ENCODE results near the gene TAS2R60. TPM values are rescaled to one million over a fixed set of nuclear protein-coding genes. Genes with fewer than 3 reads are reported as not detected.
"Not testable (repeated sequence)": the region's sequence is repeated elsewhere in the genome, so short reads cannot be mapped to it uniquely, and the experiment has no call there.

Gene TAS2R60
- total RNA-seq, 1 experiment from 2014 or later, result 0.24 TPM

- TF ChIP-seq, protein P1, sequence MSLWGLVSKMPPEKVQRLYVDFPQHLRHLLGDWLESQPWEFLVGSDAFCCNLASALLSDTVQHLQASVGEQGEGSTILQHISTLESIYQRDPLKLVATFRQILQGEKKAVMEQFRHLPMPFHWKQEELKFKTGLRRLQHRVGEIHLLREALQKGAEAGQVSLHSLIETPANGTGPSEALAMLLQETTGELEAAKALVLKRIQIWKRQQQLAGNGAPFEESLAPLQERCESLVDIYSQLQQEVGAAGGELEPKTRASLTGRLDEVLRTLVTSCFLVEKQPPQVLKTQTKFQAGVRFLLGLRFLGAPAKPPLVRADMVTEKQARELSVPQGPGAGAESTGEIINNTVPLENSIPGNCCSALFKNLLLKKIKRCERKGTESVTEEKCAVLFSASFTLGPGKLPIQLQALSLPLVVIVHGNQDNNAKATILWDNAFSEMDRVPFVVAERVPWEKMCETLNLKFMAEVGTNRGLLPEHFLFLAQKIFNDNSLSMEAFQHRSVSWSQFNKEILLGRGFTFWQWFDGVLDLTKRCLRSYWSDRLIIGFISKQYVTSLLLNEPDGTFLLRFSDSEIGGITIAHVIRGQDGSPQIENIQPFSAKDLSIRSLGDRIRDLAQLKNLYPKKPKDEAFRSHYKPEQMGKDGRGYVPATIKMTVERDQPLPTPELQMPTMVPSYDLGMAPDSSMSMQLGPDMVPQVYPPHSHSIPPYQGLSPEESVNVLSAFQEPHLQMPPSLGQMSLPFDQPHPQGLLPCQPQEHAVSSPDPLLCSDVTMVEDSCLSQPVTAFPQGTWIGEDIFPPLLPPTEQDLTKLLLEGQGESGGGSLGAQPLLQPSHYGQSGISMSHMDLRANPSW (CRISPR knock-in tag; conservative IDR thresholded peaks at IDR 0.05; ENCODE audit: low read depth), result no peak
- TF ChIP-seq, protein P2, sequence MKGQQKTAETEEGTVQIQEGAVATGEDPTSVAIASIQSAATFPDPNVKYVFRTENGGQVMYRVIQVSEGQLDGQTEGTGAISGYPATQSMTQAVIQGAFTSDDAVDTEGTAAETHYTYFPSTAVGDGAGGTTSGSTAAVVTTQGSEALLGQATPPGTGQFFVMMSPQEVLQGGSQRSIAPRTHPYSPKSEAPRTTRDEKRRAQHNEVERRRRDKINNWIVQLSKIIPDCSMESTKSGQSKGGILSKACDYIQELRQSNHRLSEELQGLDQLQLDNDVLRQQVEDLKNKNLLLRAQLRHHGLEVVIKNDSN (CRISPR knock-in tag; IDR thresholded peaks at IDR 0.05), result no peak
- TF ChIP-seq ZNF423 (CRISPR knock-in tag; IDR thresholded peaks at IDR 0.05), result no peak
- no peak for TF ChIP-seq ATF1 (CRISPR knock-in tag; IDR thresholded peaks at IDR 0.05)
These were observed 24.5 kb downstream of the TAS2R60 start (continued) for GRCh38 chr7:143467724-143468123.

DNA sequence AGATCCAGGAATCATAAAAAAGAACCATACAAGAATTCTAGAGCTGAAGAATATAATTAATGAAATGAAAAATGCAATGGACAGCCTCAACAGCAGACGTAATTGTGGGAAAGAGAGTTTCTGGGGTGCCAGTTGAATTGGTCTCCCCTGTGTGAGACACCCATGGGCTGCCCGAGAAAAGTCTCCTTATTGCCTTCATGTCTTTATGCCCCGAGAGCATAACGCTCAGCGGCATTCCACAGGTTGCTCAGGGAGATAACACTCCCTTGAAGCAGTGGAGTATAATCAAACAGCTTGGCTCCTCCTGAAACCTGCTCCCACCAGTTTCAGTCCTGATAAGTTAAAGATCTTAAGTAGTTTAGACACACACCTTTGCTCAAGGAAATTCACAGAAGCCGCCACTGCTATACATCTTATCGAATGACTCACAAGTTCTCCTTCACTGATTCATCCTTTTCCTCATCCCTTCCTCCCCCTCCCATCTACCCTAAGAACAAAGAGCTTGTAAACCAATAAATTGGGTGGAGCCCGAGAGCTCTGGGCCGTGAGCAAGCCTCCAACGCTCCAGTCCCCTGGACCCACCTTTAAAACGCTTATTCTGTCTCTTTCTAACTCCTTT is 28.9 kb downstream of the TAS2R60 start:
- POLR2A ChIA-PET, result interaction anchor here (0.6 kb wide), 1 partner anchor 8 kb away, joined by 3 read pairs; no protein-coding TSS in a partner anchor
- DNase-seq (ENCODE audit: low spot score); CTCF ChIA-PET; H3K36me3 Mint-ChIP-seq; H3K9me3 Mint-ChIP-seq; H3K27me3 Mint-ChIP-seq (ENCODE audit: low read depth); ATAC-seq; H3K27ac Mint-ChIP-seq; H3K4me3 Mint-ChIP-seq: not testable (repeated sequence)
- H3K4me1 Mint-ChIP-seq, result peaks cover 11% of the 10 kb centered on the region

- ATAC-seq, result peak; percentile 63
- DNase-seq (ENCODE audit: low spot score), result no peak
- Mint-ChIP-seq H3K27ac (no peak within 1 kb of the TSS), H3K4me1 (no peaks in the 10 kb centered on the region), H3K36me3 (no peaks in the 10 kb centered on the region), H3K27me3 (ENCODE audit: low read depth) (no peaks in the 10 kb centered on the region), H3K9me3 (no peaks in the 10 kb centered on the region), H3K4me3 (no peak within 1 kb of the TSS)
- CTCF ChIA-PET, result no interaction called here
- POLR2A ChIA-PET, result no interaction called here
- TF ChIP-seq ATF1 (CRISPR knock-in tag; IDR thresholded peaks at IDR 0.05), result no peak
These were observed 34.4 kb downstream of the TAS2R60 start, which contains the start of gene TAS2R41 for GRCh38 chr7:143477501-143478150. Gene TAS2R41, plus strand, starts transcription at chr7:143477873. Its CDS starts 0 bp downstream, at chr7:143477873.

DNA sequence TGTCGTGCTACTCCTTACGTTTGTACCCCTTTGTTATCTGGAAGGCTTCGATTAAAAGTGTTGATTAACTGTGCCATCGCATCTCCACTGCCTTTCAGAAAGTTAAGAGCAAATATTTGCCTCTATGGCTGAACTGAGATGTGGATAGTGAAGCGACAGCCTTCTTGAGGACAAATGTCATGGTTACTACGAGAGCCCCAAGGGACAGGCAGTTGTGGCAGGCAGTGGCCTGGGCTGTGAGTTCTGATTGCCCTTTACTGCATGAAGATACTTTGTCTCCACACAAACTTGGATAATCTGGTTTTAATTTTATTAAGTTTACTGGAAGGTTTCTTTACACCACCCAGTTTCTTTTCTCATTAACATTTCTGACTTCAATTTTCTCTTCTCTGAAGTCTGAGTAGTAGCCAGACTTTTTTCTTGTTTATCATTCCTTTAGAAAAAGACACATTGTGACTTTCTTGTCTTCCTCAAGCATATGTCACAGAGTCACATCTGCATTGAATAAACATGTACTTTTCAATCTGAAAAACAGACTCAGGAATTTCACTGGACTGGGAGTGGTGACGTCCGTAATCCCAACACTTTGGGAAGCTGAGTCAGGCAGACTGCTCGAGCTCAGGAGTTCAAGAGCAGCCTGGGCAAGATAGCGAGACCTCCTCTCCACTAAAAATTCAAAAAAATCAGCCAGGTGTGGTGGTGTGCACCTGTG is 36.0 kb downstream of the TAS2R60 start:
- POLR2A ChIA-PET, result no interaction called here
- DNase-seq (ENCODE audit: low spot score) (no peak), ATAC-seq (no peak)
- no peaks in the 10 kb centered on the region for H3K36me3 Mint-ChIP-seq
- no peaks in the 10 kb centered on the region for H3K27me3 Mint-ChIP-seq (ENCODE audit: low read depth)
- no peaks in the 10 kb centered on the region for H3K4me1 Mint-ChIP-seq
- no peaks in the 10 kb centered on the region for H3K9me3 Mint-ChIP-seq
- no peak overlapping the region for H3K4me3 Mint-ChIP-seq
- CTCF ChIA-PET, result interaction anchor here (0.6 to 0.7 kb wide), 2 partner anchors 71 to 288 kb away, joined by 3 read pairs; no protein-coding TSS in a partner anchor
- no peak overlapping the region for H3K27ac Mint-ChIP-seq
- no peak for TF ChIP-seq FOXP4 (CRISPR knock-in tag; IDR thresholded peaks at IDR 0.05)
- no peak for TF ChIP-seq CBFB (CRISPR knock-in tag; IDR thresholded peaks at IDR 0.05; ENCODE audit: low read depth)
- no peak for TF ChIP-seq ZNF121 (CRISPR knock-in tag; IDR thresholded peaks at IDR 0.05)
- TF ChIP-seq ZNF425 (CRISPR knock-in tag; conservative IDR thresholded peaks at IDR 0.05), result no peak
- TF ChIP-seq EMX1 (CRISPR knock-in tag; IDR thresholded peaks at IDR 0.05), result no peak
- no peak for TF ChIP-seq HMGA2 (CRISPR knock-in tag; IDR thresholded peaks at IDR 0.05)
- TF ChIP-seq MXD4 (CRISPR knock-in tag; IDR thresholded peaks at IDR 0.05; ENCODE audit: borderline replicate concordance), result no peak
- TF ChIP-seq FOXP1 (CRISPR knock-in tag; IDR thresholded peaks at IDR 0.05; ENCODE audit: borderline replicate concordance), result no peak
- TF ChIP-seq FOXJ3 (CRISPR knock-in tag; IDR thresholded peaks at IDR 0.05; ENCODE audit: borderline replicate concordance), result no peak
- TF ChIP-seq, protein P3, sequence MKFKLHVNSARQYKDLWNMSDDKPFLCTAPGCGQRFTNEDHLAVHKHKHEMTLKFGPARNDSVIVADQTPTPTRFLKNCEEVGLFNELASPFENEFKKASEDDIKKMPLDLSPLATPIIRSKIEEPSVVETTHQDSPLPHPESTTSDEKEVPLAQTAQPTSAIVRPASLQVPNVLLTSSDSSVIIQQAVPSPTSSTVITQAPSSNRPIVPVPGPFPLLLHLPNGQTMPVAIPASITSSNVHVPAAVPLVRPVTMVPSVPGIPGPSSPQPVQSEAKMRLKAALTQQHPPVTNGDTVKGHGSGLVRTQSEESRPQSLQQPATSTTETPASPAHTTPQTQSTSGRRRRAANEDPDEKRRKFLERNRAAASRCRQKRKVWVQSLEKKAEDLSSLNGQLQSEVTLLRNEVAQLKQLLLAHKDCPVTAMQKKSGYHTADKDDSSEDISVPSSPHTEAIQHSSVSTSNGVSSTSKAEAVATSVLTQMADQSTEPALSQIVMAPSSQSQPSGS (CRISPR knock-in tag; IDR thresholded peaks at IDR 0.05; ENCODE audit: borderline replicate concordance, low read depth), result no peak
- TF ChIP-seq, protein P4, sequence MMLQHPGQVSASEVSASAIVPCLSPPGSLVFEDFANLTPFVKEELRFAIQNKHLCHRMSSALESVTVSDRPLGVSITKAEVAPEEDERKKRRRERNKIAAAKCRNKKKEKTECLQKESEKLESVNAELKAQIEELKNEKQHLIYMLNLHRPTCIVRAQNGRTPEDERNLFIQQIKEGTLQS (CRISPR knock-in tag; conservative IDR thresholded peaks at IDR 0.05), result no peak
- no peak for TF ChIP-seq ZNF396 (CRISPR knock-in tag; IDR thresholded peaks at IDR 0.05; ENCODE audit: borderline replicate concordance)

Data from WTC11 (cell line).